ENCODE data around the gene TRA2A. TPM values are rescaled to one million over a fixed set of nuclear protein-coding genes. Genes with fewer than 3 reads are reported as not detected.
A peak's percentile ranks its signal among the peaks of the same experiment; 100 is the strongest.

The TRA2A gene
- total RNA-seq, 1 donor from 2014 or later = 25.6 TPM

DNA sequence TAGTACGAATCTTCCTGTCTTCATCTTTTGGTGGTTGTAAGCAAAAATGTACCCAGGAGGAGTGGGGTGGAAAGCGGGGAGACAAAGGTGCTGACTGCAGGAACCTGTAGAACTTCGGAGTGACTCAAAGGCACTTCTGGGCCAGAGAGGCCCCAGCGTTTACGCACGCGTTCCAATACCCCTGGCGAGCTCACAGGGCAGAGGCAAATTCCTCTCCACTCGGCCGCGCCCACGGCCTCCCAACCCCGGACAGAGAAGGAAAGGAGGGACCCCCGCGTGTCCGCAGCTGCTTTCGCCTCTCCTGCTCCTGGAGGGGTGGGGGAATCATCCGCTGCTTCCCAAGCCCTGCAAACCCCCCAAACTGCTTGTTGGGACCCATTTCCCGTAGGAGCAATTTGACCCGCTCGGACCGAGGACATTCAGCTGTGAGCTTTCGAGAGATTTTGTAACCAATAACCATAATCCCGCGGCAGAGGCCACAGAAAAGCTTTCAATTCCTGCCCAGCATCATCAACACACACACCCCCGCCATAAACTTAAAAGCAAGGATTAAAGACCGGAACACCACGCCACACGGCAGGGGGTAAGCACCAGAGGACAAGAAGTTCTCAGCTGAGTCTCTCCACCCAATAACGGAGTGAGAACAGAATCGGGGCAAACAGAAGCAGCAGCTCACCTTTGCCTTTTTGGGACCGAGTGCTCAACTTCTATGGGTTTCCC is 63.8 kb downstream of the TRA2A start:
- Histone ChIP-seq H3K4me1 (peaks cover 43% of the 10 kb centered on the region), H3K9me3 (replicated peaks) (no peaks in the 10 kb centered on the region), H3K36me3 (no peaks in the 10 kb centered on the region), H3K27me3 (ENCODE audit: low read depth) (peaks cover 100% of the 10 kb centered on the region), H3K4me3 (peak overlapping the region; percentile 58), H3K27ac (replicated peaks) (no peak overlapping the region)
- intact Hi-C loops (cut with micrococcal nuclease) = no loop called here
- TF ChIP-seq, protein P1, sequence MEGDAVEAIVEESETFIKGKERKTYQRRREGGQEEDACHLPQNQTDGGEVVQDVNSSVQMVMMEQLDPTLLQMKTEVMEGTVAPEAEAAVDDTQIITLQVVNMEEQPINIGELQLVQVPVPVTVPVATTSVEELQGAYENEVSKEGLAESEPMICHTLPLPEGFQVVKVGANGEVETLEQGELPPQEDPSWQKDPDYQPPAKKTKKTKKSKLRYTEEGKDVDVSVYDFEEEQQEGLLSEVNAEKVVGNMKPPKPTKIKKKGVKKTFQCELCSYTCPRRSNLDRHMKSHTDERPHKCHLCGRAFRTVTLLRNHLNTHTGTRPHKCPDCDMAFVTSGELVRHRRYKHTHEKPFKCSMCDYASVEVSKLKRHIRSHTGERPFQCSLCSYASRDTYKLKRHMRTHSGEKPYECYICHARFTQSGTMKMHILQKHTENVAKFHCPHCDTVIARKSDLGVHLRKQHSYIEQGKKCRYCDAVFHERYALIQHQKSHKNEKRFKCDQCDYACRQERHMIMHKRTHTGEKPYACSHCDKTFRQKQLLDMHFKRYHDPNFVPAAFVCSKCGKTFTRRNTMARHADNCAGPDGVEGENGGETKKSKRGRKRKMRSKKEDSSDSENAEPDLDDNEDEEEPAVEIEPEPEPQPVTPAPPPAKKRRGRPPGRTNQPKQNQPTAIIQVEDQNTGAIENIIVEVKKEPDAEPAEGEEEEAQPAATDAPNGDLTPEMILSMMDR (IDR thresholded peaks at IDR 0.05; ENCODE audit: borderline replicate concordance) = no peak
- no peak for DNase-seq

DNA sequence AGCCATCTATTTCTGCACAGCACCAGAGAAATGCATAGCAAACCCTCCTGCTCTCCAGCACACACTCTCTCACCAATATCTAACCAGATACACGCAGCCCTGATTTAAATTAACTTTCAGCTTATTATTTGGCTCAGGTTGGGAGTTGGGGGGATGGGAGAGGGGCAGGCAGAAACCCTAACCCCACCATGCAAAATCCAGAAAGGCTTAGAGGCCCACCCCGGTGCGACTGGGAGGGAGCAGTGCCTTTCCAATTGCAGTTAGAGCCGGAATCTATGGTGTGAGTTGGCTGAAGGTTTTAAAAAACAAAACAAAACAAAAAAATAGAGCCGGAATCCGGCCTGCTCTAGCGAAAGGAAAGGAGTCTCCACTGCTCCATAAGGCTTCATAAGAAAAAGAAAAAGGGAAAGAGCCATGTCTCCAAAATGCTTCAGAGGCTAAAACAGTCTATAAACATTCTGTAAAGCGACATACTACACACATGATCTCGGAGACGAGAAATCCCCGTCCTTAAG is 64.4 kb downstream of the TRA2A start:
- peaks cover 43% of the 10 kb centered on the region for H3K4me1 ChIP-seq
- TF ChIP-seq, protein P1 (IDR thresholded peaks at IDR 0.05; ENCODE audit: borderline replicate concordance) = no peak
- intact Hi-C loops (cut with micrococcal nuclease) = no loop called here
- no peak for DNase-seq
- H3K4me3 ChIP-seq = peak overlapping the region; percentile 58
- no peaks in the 10 kb centered on the region for H3K9me3 ChIP-seq (replicated peaks)
- no peak overlapping the region for H3K27ac ChIP-seq (replicated peaks)
- H3K36me3 ChIP-seq = no peaks in the 10 kb centered on the region
- H3K27me3 ChIP-seq (ENCODE audit: low read depth) = peaks cover 100% of the 10 kb centered on the region

DNA sequence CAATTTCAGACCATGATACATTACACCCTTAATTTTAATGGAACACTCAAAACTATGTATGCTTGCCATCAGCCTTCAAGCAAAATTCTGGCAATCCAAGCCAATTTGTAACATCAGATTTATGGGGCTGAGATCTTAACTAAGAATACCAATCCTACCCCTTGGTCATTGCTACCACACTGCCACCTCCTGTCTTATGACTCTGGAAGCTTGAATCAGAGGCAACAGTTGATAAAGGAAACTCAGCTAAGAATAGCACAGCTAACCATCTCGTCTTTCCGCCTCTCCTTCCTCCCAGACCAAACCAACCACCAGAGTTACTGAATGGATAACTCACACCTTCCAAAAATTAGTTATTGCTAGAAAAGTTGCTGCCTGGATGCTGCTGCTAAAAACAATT is 68.9 kb downstream of the TRA2A start:
- Histone ChIP-seq H3K27ac (replicated peaks) (no peak overlapping the region), H3K4me1 (peaks cover 5% of the 10 kb centered on the region), H3K36me3 (no peaks in the 10 kb centered on the region), H3K9me3 (replicated peaks) (no peaks in the 10 kb centered on the region), H3K4me3 (no peak overlapping the region), H3K27me3 (ENCODE audit: low read depth) (peaks cover 100% of the 10 kb centered on the region)
- TF ChIP-seq, protein P1 (IDR thresholded peaks at IDR 0.05; ENCODE audit: borderline replicate concordance) = peak; percentile 56
- intact Hi-C loops (cut with micrococcal nuclease) = no loop called here
- DNase-seq = no peak

DNA sequence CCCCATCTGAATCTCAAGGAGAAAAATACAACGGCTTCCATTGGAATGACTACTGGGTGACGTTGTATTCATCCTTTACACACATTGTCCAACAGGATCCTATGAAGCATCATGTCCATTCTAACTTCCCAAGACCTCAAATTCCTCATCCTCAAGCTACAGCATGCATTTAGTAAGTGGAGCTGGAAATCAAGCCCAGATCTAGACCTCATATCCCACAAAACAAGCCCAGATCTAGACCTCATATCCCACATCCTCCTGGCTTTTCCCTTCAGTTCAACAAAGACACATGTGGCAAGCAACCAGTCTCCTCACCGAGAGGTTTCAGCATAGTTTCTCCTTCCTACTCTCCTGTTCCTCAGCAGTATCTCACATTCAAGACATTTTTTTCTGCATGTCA is 73.7 kb downstream of the TRA2A start:
- Histone ChIP-seq H3K36me3 (no peaks in the 10 kb centered on the region), H3K9me3 (replicated peaks) (no peaks in the 10 kb centered on the region), H3K27me3 (ENCODE audit: low read depth) (peaks cover 99% of the 10 kb centered on the region), H3K4me1 (no peaks in the 10 kb centered on the region), H3K4me3 (no peak overlapping the region), H3K27ac (replicated peaks) (no peak overlapping the region)
- no peak for DNase-seq
- TF ChIP-seq, protein P1 (IDR thresholded peaks at IDR 0.05; ENCODE audit: borderline replicate concordance) = no peak
- intact Hi-C loops (cut with micrococcal nuclease) = no loop called here

DNA sequence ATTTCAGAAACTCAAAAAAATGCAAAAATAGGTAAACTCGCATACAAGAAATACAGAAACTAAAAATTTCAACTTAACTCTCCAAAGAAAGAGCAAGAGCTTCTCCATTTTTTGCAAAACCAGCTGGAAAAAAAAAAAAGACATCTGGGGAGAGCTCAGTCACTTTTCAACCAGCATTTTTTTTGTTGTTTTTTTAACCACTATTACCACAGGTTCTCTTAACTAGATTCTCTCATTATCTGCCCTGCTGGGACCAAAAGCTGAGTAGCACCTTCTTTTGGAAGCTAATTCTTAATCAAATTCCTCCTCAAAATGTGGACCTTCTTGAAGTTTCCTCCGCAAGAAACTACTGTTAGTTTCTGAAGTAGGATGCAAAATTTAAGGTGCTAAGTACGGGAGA is 75.7 kb downstream of the TRA2A start:
- TF ChIP-seq, protein P1 (IDR thresholded peaks at IDR 0.05; ENCODE audit: borderline replicate concordance) = no peak
- Histone ChIP-seq H3K9me3 (replicated peaks) (no peaks in the 10 kb centered on the region), H3K27ac (replicated peaks) (no peak overlapping the region), H3K4me1 (no peaks in the 10 kb centered on the region), H3K27me3 (ENCODE audit: low read depth) (peaks cover 99% of the 10 kb centered on the region), H3K36me3 (no peaks in the 10 kb centered on the region), H3K4me3 (no peak overlapping the region)
- DNase-seq = no peak
- intact Hi-C loops (cut with micrococcal nuclease) = no loop called here

All from left ventricle myocardium inferior (tissue), 1 donor.